Fibroblast of pulmonary artery (primary cell): ENCODE measurements around the gene LSAMP.

Experiments used
- DNase-seq: peaks from one replicate; pipeline ENCODE4 v3.0.0-alpha.2; 2010; ENCODE audit warnings: low read depth
- H3K4me3 ChIP-seq: replicated peaks from 2 replicates; pipeline ENCODE4 v1.5.1; 2011; ENCODE audit warnings: low read depth, mild to moderate bottlenecking, control low read depth, low read length, moderate library complexity
- TF ChIP-seq, protein P1 (sequence below): IDR thresholded peaks from 2 replicates; pipeline ENCODE4 v1.5.1; 2011; ENCODE audit warnings: mild to moderate bottlenecking, control low read depth, low read length, inconsistent platforms; ENCODE audit errors: missing control alignments

LSAMP gene

DNA sequence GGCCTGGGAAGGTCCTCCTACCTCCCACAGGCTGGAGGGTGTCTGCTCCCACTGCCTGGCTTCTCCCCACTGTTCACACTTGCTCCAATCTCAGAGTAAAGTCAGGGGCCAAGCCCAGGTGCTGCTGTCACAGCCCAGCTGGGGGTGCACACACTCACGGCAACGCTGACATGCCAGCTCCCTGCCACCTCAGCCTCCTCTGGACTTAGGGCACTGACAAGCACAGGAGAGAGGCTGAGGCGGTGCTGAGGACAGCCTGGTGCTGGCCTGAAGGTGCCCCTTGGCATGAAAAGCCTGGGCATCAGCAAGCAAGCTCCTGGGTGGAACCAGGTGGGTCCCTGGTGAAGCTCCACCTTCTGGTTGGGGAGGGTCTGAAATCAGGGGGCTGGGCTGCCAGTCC is 53.0 kb downstream of the LSAMP start:
- no peak overlapping the region for H3K4me3 ChIP-seq
- TF ChIP-seq, protein P1, sequence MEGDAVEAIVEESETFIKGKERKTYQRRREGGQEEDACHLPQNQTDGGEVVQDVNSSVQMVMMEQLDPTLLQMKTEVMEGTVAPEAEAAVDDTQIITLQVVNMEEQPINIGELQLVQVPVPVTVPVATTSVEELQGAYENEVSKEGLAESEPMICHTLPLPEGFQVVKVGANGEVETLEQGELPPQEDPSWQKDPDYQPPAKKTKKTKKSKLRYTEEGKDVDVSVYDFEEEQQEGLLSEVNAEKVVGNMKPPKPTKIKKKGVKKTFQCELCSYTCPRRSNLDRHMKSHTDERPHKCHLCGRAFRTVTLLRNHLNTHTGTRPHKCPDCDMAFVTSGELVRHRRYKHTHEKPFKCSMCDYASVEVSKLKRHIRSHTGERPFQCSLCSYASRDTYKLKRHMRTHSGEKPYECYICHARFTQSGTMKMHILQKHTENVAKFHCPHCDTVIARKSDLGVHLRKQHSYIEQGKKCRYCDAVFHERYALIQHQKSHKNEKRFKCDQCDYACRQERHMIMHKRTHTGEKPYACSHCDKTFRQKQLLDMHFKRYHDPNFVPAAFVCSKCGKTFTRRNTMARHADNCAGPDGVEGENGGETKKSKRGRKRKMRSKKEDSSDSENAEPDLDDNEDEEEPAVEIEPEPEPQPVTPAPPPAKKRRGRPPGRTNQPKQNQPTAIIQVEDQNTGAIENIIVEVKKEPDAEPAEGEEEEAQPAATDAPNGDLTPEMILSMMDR: no peak
- no peak for DNase-seq

DNA sequence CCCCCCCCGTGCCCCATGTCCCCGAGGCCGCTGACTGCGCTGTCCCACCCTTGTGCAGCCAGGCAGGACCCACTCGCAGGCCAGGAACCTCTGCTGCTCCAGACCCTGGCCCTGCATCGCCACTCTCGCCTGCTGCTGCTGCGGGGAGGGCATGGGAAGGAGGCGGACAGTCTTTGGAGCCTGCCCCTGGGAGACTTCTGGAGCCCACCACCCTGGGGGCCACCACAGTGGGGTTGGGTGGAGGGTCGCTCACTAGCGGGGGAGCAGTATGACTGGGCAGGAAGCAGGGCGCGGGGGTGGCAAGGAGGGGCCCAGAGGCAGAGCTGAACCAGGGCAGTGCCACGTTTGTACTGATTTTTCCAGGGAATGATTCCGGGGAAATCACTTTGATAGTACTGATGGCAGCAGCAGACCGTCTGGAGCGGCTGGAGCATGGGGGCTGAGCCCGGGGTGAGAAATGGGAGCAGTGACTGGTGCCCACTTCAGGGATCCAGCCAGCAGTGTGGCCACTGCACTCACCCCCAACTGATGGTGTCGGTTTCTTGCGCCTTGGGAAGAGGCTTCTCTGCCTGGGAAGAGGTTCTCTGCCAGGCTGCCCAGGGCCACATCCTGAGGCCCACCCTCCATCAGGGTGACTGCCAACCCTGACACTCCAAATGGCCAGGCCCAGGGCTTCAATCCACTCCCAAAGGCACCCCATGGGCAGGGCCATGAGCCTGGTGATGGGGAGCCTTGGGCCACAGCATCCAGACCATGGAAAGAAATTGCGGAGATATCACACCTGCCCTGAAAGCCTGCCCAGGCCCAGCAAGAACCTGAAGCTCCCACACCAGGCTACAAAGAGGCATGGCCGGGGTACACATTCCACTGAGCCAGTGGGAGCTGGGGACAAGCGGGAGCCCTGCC is 53.7 kb downstream of the LSAMP start:
- no peak for DNase-seq
- H3K4me3 ChIP-seq: no peak overlapping the region
- TF ChIP-seq, protein P1: no peak

DNA sequence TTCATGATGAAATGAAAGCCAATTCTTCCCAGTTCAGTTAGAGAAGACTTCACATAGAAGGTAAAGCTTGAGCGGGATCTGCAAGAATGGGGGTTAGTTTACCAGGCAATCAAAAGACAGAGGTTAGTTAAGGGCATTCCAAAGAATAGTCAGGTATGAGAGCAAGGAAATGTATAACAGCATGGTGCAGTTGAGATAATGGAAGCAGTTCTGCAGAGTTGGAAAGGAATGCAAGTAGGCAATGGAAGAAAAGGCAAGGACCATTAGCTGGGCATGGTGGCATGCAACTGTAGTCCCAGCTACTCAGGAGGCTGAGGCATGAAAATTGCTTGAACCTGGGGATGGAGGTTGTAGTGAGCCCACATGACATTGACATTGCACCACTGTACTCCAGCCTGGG is 55.0 kb downstream of the LSAMP start:
- no peak overlapping the region for H3K4me3 ChIP-seq
- no peak for DNase-seq
- TF ChIP-seq, protein P1: no peak

DNA sequence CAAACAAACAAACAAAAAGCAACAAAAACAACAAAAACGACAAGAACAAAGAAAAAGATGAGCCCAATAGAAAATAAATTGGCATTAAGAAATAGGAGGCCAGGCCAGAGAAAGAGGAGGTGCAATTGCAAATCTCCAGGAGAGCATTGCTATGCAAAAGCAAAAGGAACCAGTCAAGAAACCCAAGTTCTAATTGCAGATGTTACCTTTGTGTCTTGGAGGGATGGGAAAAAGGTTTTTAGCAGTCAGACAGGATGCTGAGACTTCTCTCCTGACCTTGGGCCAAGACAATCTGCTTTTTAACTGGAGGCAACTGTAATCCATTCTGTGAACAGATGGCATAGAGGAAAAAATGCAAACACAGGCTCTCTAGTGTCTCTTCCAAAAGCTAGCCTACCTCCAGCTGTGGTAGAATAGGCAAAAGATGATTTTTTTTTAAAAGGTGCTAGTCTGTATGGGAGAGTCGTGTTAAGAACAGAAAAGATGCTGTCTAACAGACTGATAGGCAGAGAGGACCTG is 56.4 kb downstream of the LSAMP start:
- no peak overlapping the region for H3K4me3 ChIP-seq
- TF ChIP-seq, protein P1: no peak
- no peak for DNase-seq

DNA sequence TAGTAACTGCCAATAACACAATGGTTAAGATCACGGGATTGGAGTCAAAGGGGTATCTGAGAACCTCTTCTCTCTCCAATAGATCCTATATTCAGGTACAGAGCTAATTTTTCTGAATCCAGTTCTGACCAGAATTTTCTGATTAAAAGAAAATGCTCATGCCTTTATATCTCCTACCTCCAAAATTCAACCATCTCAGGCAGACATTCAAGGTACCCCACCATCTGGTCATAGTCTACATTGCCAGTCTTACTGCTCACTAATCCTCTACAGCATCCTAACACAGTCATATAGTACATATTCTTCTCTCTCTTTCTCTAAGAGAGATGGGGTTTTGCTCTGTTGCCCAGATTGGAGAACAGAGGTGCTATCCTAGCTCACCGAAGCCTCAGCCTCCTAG is 59.1 kb downstream of the LSAMP start:
- DNase-seq: no peak
- TF ChIP-seq, protein P1: no peak
- no peak overlapping the region for H3K4me3 ChIP-seq

DNA sequence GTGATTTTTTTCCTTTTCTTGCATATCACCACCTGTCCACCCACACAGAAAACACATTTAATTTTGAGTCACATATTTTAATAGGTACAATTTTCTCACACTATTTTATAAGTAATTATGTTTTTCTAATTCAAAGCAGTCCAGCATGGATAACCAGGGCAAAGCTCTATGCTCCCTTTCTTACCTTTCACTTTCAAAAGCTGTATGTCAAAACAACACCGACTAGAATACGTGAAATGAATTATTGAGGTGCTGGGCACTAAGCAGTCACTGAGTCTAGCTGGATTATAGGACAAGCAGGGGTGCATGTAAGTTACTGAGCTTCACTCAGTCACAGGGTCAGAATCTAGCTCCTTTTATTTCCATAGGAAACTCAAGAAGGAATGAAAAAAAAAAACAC is 60.6 kb downstream of the LSAMP start:
- TF ChIP-seq, protein P1: no peak
- no peak for DNase-seq
- no peak overlapping the region for H3K4me3 ChIP-seq

DNA sequence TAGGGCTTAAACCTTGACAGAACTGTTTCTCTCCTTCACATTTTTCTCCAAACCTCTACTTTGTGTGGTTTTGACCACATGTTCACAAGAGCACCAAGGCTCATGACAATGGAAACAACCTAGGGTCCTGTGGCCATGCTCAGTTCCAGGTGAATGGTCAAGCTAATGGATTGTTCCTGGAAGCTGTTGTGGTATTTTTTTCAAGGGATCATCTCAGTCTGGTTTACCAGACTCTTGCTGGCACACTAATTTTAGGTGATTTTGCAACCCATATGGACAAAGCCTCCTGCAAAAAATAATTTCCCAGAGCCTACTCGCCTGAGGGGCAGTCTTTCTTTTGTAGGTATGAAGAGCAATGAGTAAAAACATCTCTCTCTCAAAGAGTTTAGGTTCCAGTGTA is 67.2 kb downstream of the LSAMP start:
- TF ChIP-seq, protein P1: no peak
- no peak overlapping the region for H3K4me3 ChIP-seq
- no peak for DNase-seq
